H9 (cell line): Measurements from ENCODE around the gene RGS8. TPM values are rescaled to one million over a fixed set of nuclear protein-coding genes. Genes with fewer than 3 reads are reported as not detected.

Source experiments
- DNase-seq: peaks from one replicate; pipeline ENCODE4 v3.0.0-alpha.2; 2017
- H2AFZ ChIP-seq: one replicate; pipeline ENCODE4 v1.6.1; 2013; ENCODE audit warnings: mild to moderate bottlenecking, low read length, control low read depth, moderate library complexity
- H2AK5ac ChIP-seq: 2 replicates; pipeline ENCODE4 v1.6.1; 2013; ENCODE audit warnings: low read length, control low read depth, mixed read lengths; ENCODE audit not compliant: insufficient read length
- H2BK120ac ChIP-seq: one replicate; pipeline ENCODE4 v1.6.1; 2013; ENCODE audit warnings: low read depth, mild to moderate bottlenecking, low read length, control low read depth, inconsistent platforms; ENCODE audit not compliant: poor library complexity, severe bottlenecking
- H2BK12ac ChIP-seq: 2 replicates; pipeline ENCODE4 v1.6.1; 2013; ENCODE audit warnings: low read length, control low read depth, mixed read lengths, low read depth; ENCODE audit not compliant: insufficient read length
- H2BK15ac ChIP-seq: 2 replicates; pipeline ENCODE4 v1.6.1; 2013; ENCODE audit warnings: low read depth, low read length, control low read depth
- H2BK20ac ChIP-seq: one replicate; pipeline ENCODE4 v1.6.1; 2013; ENCODE audit warnings: low read depth, mild to moderate bottlenecking, low read length, control low read depth, inconsistent platforms; ENCODE audit not compliant: poor library complexity, severe bottlenecking
- H2BK5ac ChIP-seq: 2 replicates; pipeline ENCODE4 v1.6.1; 2013; ENCODE audit warnings: low read length, control low read depth, mixed read lengths; ENCODE audit not compliant: insufficient read length
- H3K14ac ChIP-seq: 2 replicates; pipeline ENCODE4 v1.6.1; 2013; ENCODE audit warnings: low read length, control low read depth; ENCODE audit not compliant: insufficient read depth
- H3K18ac ChIP-seq: 2 replicates; pipeline ENCODE4 v1.6.1; 2013; ENCODE audit warnings: low read depth, mild to moderate bottlenecking, mixed read lengths, low read length, control low read depth; ENCODE audit not compliant: insufficient read length
- H3K23ac ChIP-seq: 2 replicates; pipeline ENCODE4 v1.6.1; 2013; ENCODE audit warnings: low read length, control low read depth, mixed read lengths, low read depth; ENCODE audit not compliant: insufficient read length
- H3K23me2 ChIP-seq: 2 replicates; pipeline ENCODE4 v1.6.1; 2013; ENCODE audit warnings: low read depth, mild to moderate bottlenecking, mixed read lengths, low read length, control low read depth; ENCODE audit not compliant: insufficient read length, poor library complexity, severe bottlenecking
- H3K27ac ChIP-seq: 2 replicates; pipeline ENCODE4 v1.5.1; 2013; ENCODE audit warnings: low read length, control low read depth, mixed read lengths, low read depth; ENCODE audit not compliant: insufficient read length
- H3K27me3 ChIP-seq: 2 replicates; pipeline ENCODE4 v1.6.1; 2013; ENCODE audit warnings: low read length, control low read depth, inconsistent platforms; ENCODE audit not compliant: insufficient read depth
- H3K4ac ChIP-seq: 2 replicates; pipeline ENCODE4 v1.6.1; 2013; ENCODE audit warnings: low read depth, mild to moderate bottlenecking, control low read depth, inconsistent platforms, low read length, moderate library complexity
- H3K4me1 ChIP-seq: 2 replicates; pipeline ENCODE4 v1.6.1; 2013; ENCODE audit warnings: low read length, control low read depth, inconsistent platforms; ENCODE audit not compliant: insufficient read depth
- H3K4me2 ChIP-seq: 2 replicates; pipeline ENCODE4 v1.6.1; 2013; ENCODE audit warnings: low read length, control low read depth, mixed read lengths; ENCODE audit not compliant: insufficient read length, insufficient read depth
- H3K56ac ChIP-seq: 2 replicates; pipeline ENCODE4 v1.6.1; 2013; ENCODE audit warnings: low read depth, mild to moderate bottlenecking, mixed read lengths, low read length, control low read depth; ENCODE audit not compliant: insufficient read length
- H3K79me1 ChIP-seq: 2 replicates; pipeline ENCODE4 v1.6.1; 2013; ENCODE audit warnings: low read depth, mild to moderate bottlenecking, moderate library complexity, low read length, control low read depth, inconsistent platforms; ENCODE audit not compliant: insufficient read depth, poor library complexity, severe bottlenecking
- H3K79me2 ChIP-seq: 2 replicates; pipeline ENCODE4 v1.6.1; 2013; ENCODE audit warnings: low read length, control low read depth, inconsistent platforms; ENCODE audit not compliant: insufficient read depth
- H3K9ac ChIP-seq: 2 replicates; pipeline ENCODE4 v1.6.1; 2013; ENCODE audit warnings: low read length, control low read depth, mixed read lengths; ENCODE audit not compliant: insufficient read length; ENCODE audit errors: extremely low read depth
- H3K9me3 ChIP-seq: one replicate; pipeline ENCODE4 v1.6.1; 2013; ENCODE audit warnings: low read depth, low read length, inconsistent platforms; ENCODE audit not compliant: control insufficient read depth
- H3T11ph ChIP-seq: one replicate; pipeline ENCODE4 v1.6.1; 2013; ENCODE audit warnings: mild to moderate bottlenecking, low read length, control low read depth, inconsistent platforms
- H4K20me1 ChIP-seq: one replicate; pipeline ENCODE4 v1.6.1; 2013; ENCODE audit not compliant: control insufficient read depth, insufficient read length, insufficient read depth
- H4K5ac ChIP-seq: 2 replicates; pipeline ENCODE4 v1.6.1; 2013; ENCODE audit warnings: low read depth, mild to moderate bottlenecking, mixed read lengths, low read length, control low read depth; ENCODE audit not compliant: insufficient read length
- H4K8ac ChIP-seq: replicated peaks from 2 replicates; pipeline ENCODE4 v1.6.1; 2013; ENCODE audit warnings: low read length, control low read depth, mixed read lengths, low read depth; ENCODE audit not compliant: insufficient read length
- H4K91ac ChIP-seq: 2 replicates; pipeline ENCODE4 v1.6.1; 2013; ENCODE audit warnings: low read depth, mild to moderate bottlenecking, moderate library complexity, mixed read lengths, low read length, control low read depth; ENCODE audit not compliant: insufficient read length
- H3K27ac Mint-ChIP-seq, 3 experiments: 2 replicates in 2 of 3; 3 replicates in 1 of 3; pipeline ENCODE4 v1.8.0; 2020 to 2021; ENCODE audit warnings: mixed read lengths in 3 of 3, mild to moderate bottlenecking in 1 of 3, moderate library complexity in 1 of 3
- H3K27me3 Mint-ChIP-seq: 2 replicates; pipeline ENCODE4 v1.8.0; 2021; ENCODE audit warnings: low read depth, mild to moderate bottlenecking, moderate library complexity, mixed read lengths
- H3K36me3 Mint-ChIP-seq, 3 experiments: 2 replicates in 2 of 3; 3 replicates in 1 of 3; pipeline ENCODE4 v1.8.0; 2020 to 2021; ENCODE audit warnings: low read depth in 3 of 3, mixed read lengths in 3 of 3; ENCODE audit not compliant: insufficient read depth in 1 of 3
- H3K4me1 Mint-ChIP-seq, 2 experiments: 2 replicates each; pipeline ENCODE4 v1.8.0; 2020; ENCODE audit warnings: mixed read lengths in 2 of 2
- H3K4me3 Mint-ChIP-seq, 2 experiments: 2 replicates in 1 of 2; 3 replicates in 1 of 2; pipeline ENCODE4 v1.8.0; 2020 to 2021; ENCODE audit warnings: mild to moderate bottlenecking in 2 of 2, mixed read lengths in 2 of 2, moderate library complexity in 1 of 2
- H3K9me3 Mint-ChIP-seq, 2 experiments: 2 replicates in 1 of 2; 3 replicates in 1 of 2; pipeline ENCODE4 v1.8.0; 2020; ENCODE audit warnings: mild to moderate bottlenecking in 2 of 2, mixed read lengths in 2 of 2, moderate library complexity in 1 of 2
- WGBS: extraction: QIAGEN DNeasy Blood & Tissue Kit; methylation state at CpG from one replicate; pipeline ENCODE4 v1.1.7; 2013; ENCODE audit warnings: missing lambda C conversion rate, low lambda C conversion rate, mixed read lengths; ENCODE audit not compliant: insufficient read length; ENCODE audit errors: extremely low coverage; 5-methylcytosine and 5-hydroxymethylcytosine counted together
- total RNA-seq: library from RNA; stranded (reverse); gene quantifications from 2 replicates; pipeline ENCODE4 v1.2.1, GENCODE V29; 2021
- TF ChIP-seq, protein P1 (sequence below): fragments of 200-600 bp; sonication (generic); conservative IDR thresholded peaks from 3 replicates; pipeline ENCODE4 v1.8.0; 2021; ENCODE audit warnings: antibody characterized with exemption, mild to moderate bottlenecking

Gene RGS8
- total RNA-seq, 1 experiment from 2014 or later: not detected

DNA sequence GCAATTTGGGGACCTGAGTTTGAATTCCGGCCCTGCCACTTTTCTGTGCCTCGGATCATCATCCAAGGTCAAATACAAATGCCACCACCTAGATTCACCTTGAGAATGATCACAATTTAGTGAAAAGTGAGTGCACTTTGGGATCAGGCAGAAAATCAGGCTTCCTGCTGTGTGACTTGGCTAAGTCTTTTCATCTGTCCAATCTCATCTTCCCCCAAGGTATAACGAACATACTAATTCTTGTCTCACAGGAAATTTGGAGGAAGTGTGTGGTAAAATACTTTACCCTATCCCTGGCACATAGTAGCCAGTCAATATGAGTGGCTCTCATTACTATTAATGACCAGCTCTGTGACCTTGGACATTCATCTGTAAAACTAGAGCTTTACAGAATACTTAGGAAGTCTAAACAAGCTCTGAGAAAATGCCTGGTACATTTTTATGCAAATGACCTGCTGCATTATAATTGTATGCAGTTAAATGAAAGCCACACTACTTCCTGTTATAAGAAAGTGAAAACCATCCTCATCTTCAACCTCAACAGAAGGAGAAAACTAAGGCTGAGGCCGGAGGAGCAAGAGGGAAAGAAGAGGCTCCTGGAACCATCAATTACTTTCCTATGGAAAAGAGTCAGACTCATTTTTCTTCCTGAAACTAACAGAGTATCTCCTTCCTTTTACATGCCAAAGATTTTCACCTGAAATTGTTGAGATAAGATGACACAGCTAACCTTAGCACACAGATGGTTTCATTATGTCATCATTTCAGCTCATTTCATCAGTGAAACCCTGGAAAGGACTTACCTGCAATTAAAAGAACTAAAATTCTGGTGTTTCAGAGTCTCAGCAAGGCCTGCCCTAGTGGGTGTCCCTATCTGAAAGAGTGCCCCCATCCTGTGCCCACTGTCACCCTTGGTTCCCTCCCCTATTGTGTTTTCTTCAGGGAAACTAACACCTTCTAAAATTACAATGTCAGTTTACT, 32.6 kb upstream of the RGS8 start:
- TF ChIP-seq, protein P1, sequence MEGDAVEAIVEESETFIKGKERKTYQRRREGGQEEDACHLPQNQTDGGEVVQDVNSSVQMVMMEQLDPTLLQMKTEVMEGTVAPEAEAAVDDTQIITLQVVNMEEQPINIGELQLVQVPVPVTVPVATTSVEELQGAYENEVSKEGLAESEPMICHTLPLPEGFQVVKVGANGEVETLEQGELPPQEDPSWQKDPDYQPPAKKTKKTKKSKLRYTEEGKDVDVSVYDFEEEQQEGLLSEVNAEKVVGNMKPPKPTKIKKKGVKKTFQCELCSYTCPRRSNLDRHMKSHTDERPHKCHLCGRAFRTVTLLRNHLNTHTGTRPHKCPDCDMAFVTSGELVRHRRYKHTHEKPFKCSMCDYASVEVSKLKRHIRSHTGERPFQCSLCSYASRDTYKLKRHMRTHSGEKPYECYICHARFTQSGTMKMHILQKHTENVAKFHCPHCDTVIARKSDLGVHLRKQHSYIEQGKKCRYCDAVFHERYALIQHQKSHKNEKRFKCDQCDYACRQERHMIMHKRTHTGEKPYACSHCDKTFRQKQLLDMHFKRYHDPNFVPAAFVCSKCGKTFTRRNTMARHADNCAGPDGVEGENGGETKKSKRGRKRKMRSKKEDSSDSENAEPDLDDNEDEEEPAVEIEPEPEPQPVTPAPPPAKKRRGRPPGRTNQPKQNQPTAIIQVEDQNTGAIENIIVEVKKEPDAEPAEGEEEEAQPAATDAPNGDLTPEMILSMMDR: no peak

More for the DNA sequence above, 32.6 kb upstream of the RGS8 start:
- Histone ChIP-seq H2BK15ac (no peak overlapping the region), H3T11ph (no peak overlapping the region), H3K23ac (no peak overlapping the region), H3K4me2 (no peak overlapping the region), H3K56ac (no peak overlapping the region), H3K27me3 (no peaks in the 10 kb centered on the region), H3K18ac (no peak overlapping the region), H3K14ac (no peak overlapping the region), H3K79me1 (no peaks in the 10 kb centered on the region), H4K5ac (no peak overlapping the region), H3K27ac (no peak overlapping the region), H4K91ac (no peak overlapping the region), H2AFZ (no peak overlapping the region), H4K8ac (no peak overlapping the region), H2AK5ac (no peak overlapping the region), H3K4me1 (no peaks in the 10 kb centered on the region), H3K79me2 (no peaks in the 10 kb centered on the region), H3K9me3 (no peaks in the 10 kb centered on the region), H2BK5ac (no peak overlapping the region), H3K9ac (no peak overlapping the region), H3K23me2 (no peaks in the 10 kb centered on the region), H2BK12ac (no peak overlapping the region), H4K20me1 (no peaks in the 10 kb centered on the region), H2BK120ac (no peak overlapping the region), H2BK20ac (no peak overlapping the region), H3K4ac (no peak overlapping the region)
- Mint-ChIP-seq H3K9me3 (no peaks in the 10 kb centered on the region), H3K36me3 (no peaks in the 10 kb centered on the region), H3K4me3 (no peak overlapping the region), H3K27me3 (peaks cover 2% of the 10 kb centered on the region; the same call in 1 of the 2 replicates), H3K4me1 (peaks cover 9 to 11% of the 10 kb centered on the region in 2 experiments), H3K27ac (no peak overlapping the region)
- no peak for DNase-seq
- WGBS: no CpG with 5 or more reads among the region's 4 CpGs
